OCI-LY7 (cell line): ENCODE measurements around the gene CCNB3. TPM values are rescaled to one million over a fixed set of nuclear protein-coding genes. Genes with fewer than 3 reads are reported as not detected.

Experiments
- BruUV-seq: library from RNA; stranded (reverse); fragments of 400-500 nt; replicated peaks from 2 replicates; lab custom pipeline; 2021; lab: Mats Ljungman, UMichigan
- CTCF ChIA-PET: fragments of 300-600 bp; sonication (Branson Sonifier 250); formaldehyde crosslinking; loops from one replicate; lab custom pipeline; 2022; ENCODE audit warnings: antibody characterized with exemption; ENCODE audit not compliant: unreplicated experiment; lab: Charles Lee
- POLR2A ChIA-PET: fragments of 300-600 bp; sonication (Branson Sonifier 250); formaldehyde crosslinking; loops from one replicate; lab custom pipeline; 2022; ENCODE audit warnings: antibody characterized with exemption; lab: Charles Lee
- DNase-seq: peaks from one replicate; pipeline ENCODE4 v3.0.0-alpha.2; 2015; ENCODE audit warnings: low spot score
- H2AFZ ChIP-seq: fragments of 200-600 bp; sonication (generic), shearing (Covaris generic); 2 replicates; pipeline ENCODE4 v1.6.1; 2014; ENCODE audit warnings: mild to moderate bottlenecking, antibody characterized with exemption, low read length, moderate library complexity
- H3K27ac ChIP-seq: fragments of 200-600 bp; sonication (generic); 2 replicates; pipeline ENCODE4 v1.5.1; 2014; ENCODE audit warnings: mixed run types, low read depth, mild to moderate bottlenecking, moderate library complexity, low read length, inconsistent platforms; ENCODE audit not compliant: poor library complexity, severe bottlenecking
- H3K36me3 ChIP-seq: fragments of 200-600 bp; sonication (generic); 2 replicates; pipeline ENCODE4 v1.6.1; 2014; ENCODE audit warnings: mild to moderate bottlenecking, antibody characterized with exemption, low read length, moderate library complexity, mixed read lengths; ENCODE audit not compliant: insufficient read depth
- H3K4me1 ChIP-seq: fragments of 200-600 bp; sonication (generic); 2 replicates; pipeline ENCODE4 v1.5.1; 2014; ENCODE audit warnings: mild to moderate bottlenecking, low read length; ENCODE audit not compliant: insufficient read depth, poor library complexity, severe bottlenecking
- H3K4me2 ChIP-seq: fragments of 200-600 bp; sonication (generic); 2 replicates; pipeline ENCODE4 v1.6.1; 2014; ENCODE audit warnings: mild to moderate bottlenecking, low read length
- H3K4me3 ChIP-seq: fragments of 200-600 bp; sonication (generic); 2 replicates; pipeline ENCODE4 v1.5.1; 2014; ENCODE audit warnings: mild to moderate bottlenecking, low read depth, low read length; ENCODE audit not compliant: poor library complexity, severe bottlenecking
- H3K79me2 ChIP-seq: fragments of 200-600 bp; sonication (generic); 2 replicates; pipeline ENCODE4 v1.6.1; 2016; ENCODE audit warnings: low read depth, mild to moderate bottlenecking, low read length, moderate library complexity, mixed read lengths; ENCODE audit not compliant: insufficient read depth
- H3K9me2 ChIP-seq: fragments of 200-600 bp; sonication (generic); 2 replicates; pipeline ENCODE4 v1.6.1; 2016; ENCODE audit warnings: mild to moderate bottlenecking, low read length, mixed read lengths; ENCODE audit not compliant: insufficient read depth
- H3K9me3 ChIP-seq: fragments of 200-600 bp; sonication (generic); 2 replicates; pipeline ENCODE4 v1.6.1; 2014; ENCODE audit warnings: mild to moderate bottlenecking, mixed run types, low read length, mixed read lengths
- H4K20me1 ChIP-seq: fragments of 200-600 bp; sonication (generic); 2 replicates; pipeline ENCODE4 v1.6.1; 2014; ENCODE audit warnings: mild to moderate bottlenecking, antibody characterized with exemption, low read length, moderate library complexity, mixed read lengths; ENCODE audit not compliant: insufficient read depth
- CTCF ChIP-seq: fragments of 200-600 bp; sonication (generic); conservative IDR thresholded peaks from 2 replicates; pipeline ENCODE4 v1.5.1; 2014; ENCODE audit warnings: mild to moderate bottlenecking, antibody characterized with exemption, low read length, moderate library complexity, mixed read lengths
- EZH2phosphoT487 ChIP-seq: fragments of 200-600 bp; sonication (generic); IDR thresholded peaks from 2 replicates; pipeline ENCODE4 v1.6.1; 2018; ENCODE audit warnings: low read depth, borderline replicate concordance, mild to moderate bottlenecking, mixed run types, antibody characterized with exemption, low read length, moderate library complexity, mixed read lengths
- intact Hi-C: fragments of 100-400 bp; cut with micrococcal nuclease; formaldehyde crosslinking; loops from one replicate; pipeline ENCODE4 v1.10.0; 2022; ENCODE audit not compliant: unreplicated experiment
- total RNA-seq, 2 experiments: library from RNA; depleted of rRNA in 1 of 2; stranded (reverse); fragments of >200 nt in 1 of 2; shearing (Covaris generic) in 1 of 2; gene quantifications; 2 replicates each; pipeline ENCODE4 v1.2.3, GENCODE V29; 2014 to 2022

CCNB3 gene
- total RNA-seq, 2 experiments from 2014 or later: 2.0 to 2.7 TPM

GRCh38 chrX:50165727-50166126, 38.8 kb upstream of the CCNB3 start:
- Histone ChIP-seq H3K4me1 (no peaks in the 10 kb centered on the region), H3K36me3 (no peaks in the 10 kb centered on the region), H3K4me2 (no peak overlapping the region), H3K9me3 (no peaks in the 10 kb centered on the region), H3K9me2 (no peaks in the 10 kb centered on the region), H3K79me2 (no peaks in the 10 kb centered on the region), H3K27ac (no peak overlapping the region), H2AFZ (no peak overlapping the region), H4K20me1 (no peaks in the 10 kb centered on the region), H3K4me3 (no peak overlapping the region)
- TF ChIP-seq EZH2phosphoT487 (no peak), CTCF (no peak)
- CTCF ChIA-PET: no interaction called here
- no TSS peak for BruUV-seq
- intact Hi-C loops: no loop called here
- no peak for DNase-seq
- POLR2A ChIA-PET: interaction anchor here (0.5 kb wide), 1 partner anchor 18 kb away, joined by 3 read pairs; no protein-coding TSS in a partner anchor

GRCh38 chrX:50167366-50167765, 37.2 kb upstream of the CCNB3 start:
- POLR2A ChIA-PET: no interaction called here
- CTCF ChIA-PET: no interaction called here

More at GRCh38 chrX:50167366-50167765, 37.2 kb upstream of the CCNB3 start:
- Histone ChIP-seq H4K20me1 (no peaks in the 10 kb centered on the region), H3K9me3 (no peaks in the 10 kb centered on the region), H3K79me2 (no peaks in the 10 kb centered on the region), H3K27ac (no peak overlapping the region), H3K36me3 (no peaks in the 10 kb centered on the region), H3K9me2 (no peaks in the 10 kb centered on the region), H3K4me1 (no peaks in the 10 kb centered on the region), H2AFZ (no peak overlapping the region), H3K4me3 (no peak overlapping the region), H3K4me2 (no peak overlapping the region)
- intact Hi-C loops: no loop called here
- no TSS peak for BruUV-seq
- TF ChIP-seq EZH2phosphoT487: no peak
- no peak for TF ChIP-seq CTCF
- no peak for DNase-seq
